Measurements from ENCODE around the gene FAM89A. TPM values are rescaled to one million over a fixed set of nuclear protein-coding genes. Genes with fewer than 3 reads are reported as not detected.

The FAM89A gene
- total RNA-seq: 100 to 1,000 TPM in 1 of 4 donors, 10 to 100 TPM in 3; 63.1 to 106 (median 94.1) TPM

DNA sequence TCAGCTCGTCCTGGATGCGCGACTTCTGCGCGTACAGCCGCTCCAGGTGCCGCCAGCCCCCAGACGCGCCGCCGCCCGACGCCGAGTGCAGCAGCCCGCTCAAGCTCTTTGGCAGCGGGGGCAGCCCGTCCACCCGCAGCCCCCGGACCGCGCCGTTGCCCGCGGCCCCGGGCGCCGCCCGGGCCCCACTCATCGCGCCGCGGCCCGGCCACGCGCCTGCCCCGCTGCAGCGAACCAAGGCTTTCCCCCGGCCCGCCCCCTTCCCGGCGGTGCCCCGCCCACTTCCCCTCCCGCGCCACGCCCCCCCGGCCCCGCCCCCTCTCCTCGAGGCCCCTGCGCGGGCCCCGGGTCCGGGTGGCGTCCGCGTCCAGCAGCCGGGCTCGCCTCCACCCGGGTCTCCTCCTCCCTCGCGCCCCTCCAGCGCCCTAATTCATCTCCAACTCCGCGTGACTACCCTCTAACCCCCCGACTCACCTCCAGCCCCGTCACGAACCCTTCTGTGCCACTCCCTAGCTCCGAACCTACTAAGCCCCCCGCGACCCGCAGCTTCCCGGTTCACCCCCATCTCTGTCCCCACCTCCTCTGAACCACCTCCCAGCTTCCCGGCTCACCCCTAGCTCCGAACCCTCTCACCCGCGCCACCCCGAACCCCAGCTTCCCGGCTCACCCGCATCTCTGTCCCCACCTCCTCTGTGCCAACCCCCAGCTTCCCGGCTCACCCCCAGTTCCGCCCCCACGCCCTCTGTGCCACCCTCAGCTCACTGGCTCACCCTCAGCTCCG is at the start of gene FAM89A:
Gene FAM89A (minus strand): TSS at position 236 of the 781 bp plus-strand sequence. CDS start 43 bp downstream, at position 193.
- peak within 1 kb of the TSS; percentile 73 for H3K4me3 ChIP-seq (ENCODE audit: low read depth, poor library complexity, severe bottlenecking)
- TF ChIP-seq, protein P1, sequence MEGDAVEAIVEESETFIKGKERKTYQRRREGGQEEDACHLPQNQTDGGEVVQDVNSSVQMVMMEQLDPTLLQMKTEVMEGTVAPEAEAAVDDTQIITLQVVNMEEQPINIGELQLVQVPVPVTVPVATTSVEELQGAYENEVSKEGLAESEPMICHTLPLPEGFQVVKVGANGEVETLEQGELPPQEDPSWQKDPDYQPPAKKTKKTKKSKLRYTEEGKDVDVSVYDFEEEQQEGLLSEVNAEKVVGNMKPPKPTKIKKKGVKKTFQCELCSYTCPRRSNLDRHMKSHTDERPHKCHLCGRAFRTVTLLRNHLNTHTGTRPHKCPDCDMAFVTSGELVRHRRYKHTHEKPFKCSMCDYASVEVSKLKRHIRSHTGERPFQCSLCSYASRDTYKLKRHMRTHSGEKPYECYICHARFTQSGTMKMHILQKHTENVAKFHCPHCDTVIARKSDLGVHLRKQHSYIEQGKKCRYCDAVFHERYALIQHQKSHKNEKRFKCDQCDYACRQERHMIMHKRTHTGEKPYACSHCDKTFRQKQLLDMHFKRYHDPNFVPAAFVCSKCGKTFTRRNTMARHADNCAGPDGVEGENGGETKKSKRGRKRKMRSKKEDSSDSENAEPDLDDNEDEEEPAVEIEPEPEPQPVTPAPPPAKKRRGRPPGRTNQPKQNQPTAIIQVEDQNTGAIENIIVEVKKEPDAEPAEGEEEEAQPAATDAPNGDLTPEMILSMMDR (IDR thresholded peaks at IDR 0.05): no peak
- TF ChIP-seq POLR2A (IDR thresholded peaks at IDR 0.05): no peak
- 1 to 3% methylated on average over 22 to 56 of the region's 82 CpGs for WGBS, 2 donors
- intact Hi-C loops (cut with DNase I; ENCODE audit: low total_unique reads): no loop called here
- peak in 1 of 2 donors; percentile 91 for DNase-seq (ENCODE audit: low spot score in 2 of 2)

DNA sequence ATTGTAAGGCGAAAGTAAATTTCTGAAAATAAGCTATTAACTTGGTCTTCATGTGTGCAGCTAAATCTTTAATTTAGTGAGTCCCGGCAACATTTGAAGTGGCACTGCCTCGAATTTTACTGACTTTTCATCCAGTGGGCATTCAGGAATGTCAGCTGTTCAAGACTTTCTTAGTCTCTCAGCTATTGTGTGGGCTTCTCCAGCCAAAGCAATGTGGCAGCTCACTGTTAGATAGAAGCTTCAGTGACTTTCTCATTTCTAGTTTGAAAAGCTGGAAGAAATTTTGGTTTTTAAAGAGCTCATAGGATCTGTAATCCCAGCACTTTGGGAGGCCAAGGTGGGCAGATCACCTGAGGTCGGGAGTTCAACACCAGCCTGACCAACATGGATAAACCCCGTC is 44.3 kb upstream of the FAM89A start:
- WGBS, 2 donors: 80% methylated on average over 5 of the region's 5 CpGs
- H3K4me3 ChIP-seq (ENCODE audit: low read depth, poor library complexity, severe bottlenecking): no peak overlapping the region
- intact Hi-C loops (cut with DNase I; ENCODE audit: low total_unique reads): no loop called here
- DNase-seq (ENCODE audit: low spot score in 2 of 2): no peak
- TF ChIP-seq, protein P1 (IDR thresholded peaks at IDR 0.05): no peak
- TF ChIP-seq POLR2A (IDR thresholded peaks at IDR 0.05): no peak

DNA sequence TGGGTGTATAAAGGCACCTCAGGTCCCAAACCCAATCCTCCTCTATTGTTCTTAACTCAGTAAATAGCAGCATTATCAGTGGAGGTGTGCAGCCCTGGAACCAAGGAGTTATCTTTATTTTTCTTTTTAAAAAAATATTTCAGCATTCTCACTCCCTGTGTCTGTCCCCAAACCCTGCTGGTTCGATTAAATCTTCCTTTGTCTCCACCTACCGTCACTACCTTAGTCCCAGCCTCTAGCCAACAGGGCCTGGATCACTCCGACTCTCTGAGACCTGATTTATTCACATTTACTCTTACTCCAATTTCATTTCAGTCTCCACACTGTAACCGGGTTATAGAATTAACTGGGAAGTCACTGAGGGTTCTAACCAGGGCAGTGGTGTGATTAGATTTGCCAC is 39.1 kb upstream of the FAM89A start:
- DNase-seq (ENCODE audit: low spot score in 2 of 2): no peak
- no peak overlapping the region for H3K4me3 ChIP-seq (ENCODE audit: low read depth, poor library complexity, severe bottlenecking)
- 84 to 86% methylated on average over 4 of the region's 4 CpGs for WGBS, 2 donors
- TF ChIP-seq POLR2A (IDR thresholded peaks at IDR 0.05): no peak
- TF ChIP-seq, protein P1 (IDR thresholded peaks at IDR 0.05): no peak
- intact Hi-C loops (cut with DNase I; ENCODE audit: low total_unique reads): no loop called here

DNA sequence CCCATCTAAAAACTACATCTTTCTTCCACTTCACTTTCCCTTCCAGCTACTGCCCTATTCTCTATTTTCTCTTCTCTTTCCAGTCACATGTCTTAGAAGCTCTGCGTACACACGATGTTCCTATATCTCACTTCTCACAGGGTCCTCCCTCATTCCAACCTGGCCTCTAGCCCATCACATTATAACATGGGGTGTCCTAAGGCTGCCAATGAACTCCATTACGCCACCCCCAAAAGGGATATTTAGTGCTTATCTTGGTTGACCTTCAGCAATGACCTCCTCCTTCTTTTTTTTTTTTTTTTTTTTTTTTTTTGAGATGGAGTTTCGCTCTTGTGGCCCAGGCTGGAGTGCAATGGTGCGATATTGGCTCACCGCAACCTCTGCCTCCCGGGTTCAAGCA is 38.2 kb upstream of the FAM89A start:
- intact Hi-C loops (cut with DNase I; ENCODE audit: low total_unique reads): no loop called here
- H3K4me3 ChIP-seq (ENCODE audit: low read depth, poor library complexity, severe bottlenecking): no peak overlapping the region
- TF ChIP-seq POLR2A (IDR thresholded peaks at IDR 0.05): no peak
- 92 to 97% methylated on average over 7 of the region's 7 CpGs for WGBS, 2 donors
- no peak for DNase-seq (ENCODE audit: low spot score in 2 of 2)

DNA sequence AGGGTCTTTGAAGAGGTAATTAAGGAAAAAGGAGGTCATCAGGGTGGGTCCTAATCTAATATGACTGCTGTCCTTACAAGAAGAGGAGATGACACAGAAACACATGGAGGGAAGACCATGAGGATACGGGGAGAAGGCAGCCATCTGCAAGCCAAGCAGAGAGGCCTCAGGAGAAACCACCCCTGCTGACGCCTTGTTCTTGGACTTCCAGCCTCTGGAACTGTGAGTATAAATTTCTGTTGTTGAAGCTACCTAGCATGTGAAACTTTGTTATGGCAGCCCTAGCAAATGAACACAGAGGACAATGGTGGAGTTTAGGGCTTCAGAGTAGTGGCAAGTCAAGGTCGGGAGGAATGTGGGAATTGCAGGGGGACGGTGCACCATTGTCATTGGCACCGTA is 36.7 kb upstream of the FAM89A start:
- 92 to 97% methylated on average over 5 of the region's 5 CpGs for WGBS, 2 donors
- DNase-seq (ENCODE audit: low spot score in 2 of 2): no peak
- intact Hi-C loops (cut with DNase I; ENCODE audit: low total_unique reads): no loop called here
- H3K4me3 ChIP-seq (ENCODE audit: low read depth, poor library complexity, severe bottlenecking): no peak overlapping the region
- no peak for TF ChIP-seq POLR2A (IDR thresholded peaks at IDR 0.05)
- TF ChIP-seq, protein P1 (IDR thresholded peaks at IDR 0.05): no peak

DNA sequence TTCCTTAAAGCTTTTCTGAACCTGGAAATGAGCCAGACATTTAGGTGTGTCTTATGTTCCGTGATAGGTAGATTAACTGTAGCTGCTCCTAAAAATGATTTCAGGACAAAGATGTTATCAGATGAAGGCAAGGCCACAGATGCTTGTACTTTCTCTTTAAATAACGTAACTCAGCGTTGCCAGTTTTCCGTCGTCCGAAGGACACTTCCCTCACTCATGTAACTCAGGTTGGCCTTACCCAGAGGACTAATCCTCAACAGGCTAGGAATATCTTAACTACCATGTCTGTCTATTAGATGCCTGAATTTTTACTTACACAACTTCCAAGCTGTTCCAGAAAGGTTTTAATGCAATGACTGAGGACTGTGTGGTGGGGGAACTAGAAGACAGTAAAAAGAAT is 35.4 kb upstream of the FAM89A start:
- no peak for DNase-seq (ENCODE audit: low spot score in 2 of 2)
- TF ChIP-seq, protein P1 (IDR thresholded peaks at IDR 0.05): no peak
- TF ChIP-seq POLR2A (IDR thresholded peaks at IDR 0.05): no peak
- no peak overlapping the region for H3K4me3 ChIP-seq (ENCODE audit: low read depth, poor library complexity, severe bottlenecking)
- intact Hi-C loops (cut with DNase I; ENCODE audit: low total_unique reads): no loop called here
- 56 to 57% methylated on average over 6 of the region's 6 CpGs for WGBS, 2 donors

Measured in lower leg skin (tissue), 4 donors.